T-helper 1 cell treated with Interleukin-12 subunit alpha and Interleukin-12 subunit beta and Interleukin-4 antibody, amounts not matched to agents 30 ng/mL and 1 ng/mL, for 36 hours (primary cell): ENCODE measurements around the gene HLA-DOA. TPM values are rescaled to one million over a fixed set of nuclear protein-coding genes. Genes with fewer than 3 reads are reported as not detected.

Experiments used
- intact Hi-C: fragments of 100-400 bp; cut with micrococcal nuclease; formaldehyde crosslinking; loops from one replicate; pipeline ENCODE4 v1.15.1; 2024
- total RNA-seq: library from RNA; stranded (reverse); gene quantifications from 2 replicates; pipeline ENCODE4 v1.2.3, GENCODE V29; 2022

The HLA-DOA gene
- total RNA-seq, 1 donor from 2014 or later, result 8.4 TPM

- intact Hi-C loops, result no loop called here
These were observed 8.4 kb upstream of the HLA-DOA start for GRCh38 chr6:33017694-33018353.

GRCh38 chr6:33017018-33017417, 7.6 kb upstream of the HLA-DOA start:
- intact Hi-C loops, result no loop called here

- intact Hi-C loops, result loop anchor here (2.0 kb wide), 1 partner anchor 13 kb away; no protein-coding TSS in a partner anchor
These were observed 6.4 kb upstream of the HLA-DOA start for GRCh38 chr6:33015798-33016197.

- intact Hi-C loops, result loop anchor here (1.0 to 2.0 kb wide), 6 partner anchors 14 to 233 kb away; no protein-coding TSS in a partner anchor
These were observed 5.6 kb upstream of the HLA-DOA start for GRCh38 chr6:33014841-33015634.

GRCh38 chr6:33013608-33014007, 4.2 kb upstream of the HLA-DOA start:
- intact Hi-C loops, result loop anchor here (1.0 to 2.0 kb wide), 6 partner anchors 15 to 235 kb away; no protein-coding TSS in a partner anchor

- intact Hi-C loops, result no loop called here
These were observed 965 bp upstream of the HLA-DOA start for GRCh38 chr6:33010356-33010755.

GRCh38 chr6:33007831-33008400, 1.5 kb downstream of the HLA-DOA start:
- intact Hi-C loops, result no loop called here

- intact Hi-C loops, result no loop called here
These were observed 4.5 kb downstream of the HLA-DOA start for GRCh38 chr6:33004940-33005339.

GRCh38 chr6:33001685-33002084, 7.7 kb downstream of the HLA-DOA start:
- intact Hi-C loops, result no loop called here

- intact Hi-C loops, result no loop called here
These were observed 9.3 kb downstream of the HLA-DOA start for GRCh38 chr6:33000055-33000454.

- intact Hi-C loops, result no loop called here
These were observed 13.9 kb downstream of the HLA-DOA start for GRCh38 chr6:32995448-32995847.

- intact Hi-C loops, result no loop called here
These were observed 15.9 kb downstream of the HLA-DOA start for GRCh38 chr6:32993363-32993973.

- intact Hi-C loops, result no loop called here
These were observed 17.4 kb downstream of the HLA-DOA start for GRCh38 chr6:32991972-32992371.

- intact Hi-C loops, result no loop called here
These were observed 20.0 kb downstream of the HLA-DOA start for GRCh38 chr6:32989368-32989767.

GRCh38 chr6:32984622-32985389, 24.6 kb downstream of the HLA-DOA start:
- intact Hi-C loops, result loop anchor here (1.0 to 2.0 kb wide), 5 partner anchors 9 to 100 kb away; partner anchors contain the start of gene HLA-DMA

GRCh38 chr6:32983964-32984621, 25.3 kb downstream of the HLA-DOA start:
- intact Hi-C loops, result loop anchor here (1.0 to 2.0 kb wide), 5 partner anchors 8 to 99 kb away; partner anchors contain the start of gene HLA-DMA

- intact Hi-C loops, result no loop called here
These were observed 25.9 kb downstream of the HLA-DOA start for GRCh38 chr6:32983493-32983848.

GRCh38 chr6:32982702-32983492, 26.5 kb downstream of the HLA-DOA start:
- intact Hi-C loops, result no loop called here

GRCh38 chr6:32982084-32982701, 27.2 kb downstream of the HLA-DOA start:
- intact Hi-C loops, result no loop called here
